Suppressor macrophage treated with lipopolysaccharide for 4 hours (primary cell): ENCODE measurements around the gene AHRR.
A peak's percentile ranks its signal among the peaks of the same experiment; 100 is the strongest.
"Not testable (repeated sequence)": the region's sequence is repeated elsewhere in the genome, so short reads cannot be mapped to it uniquely, and the experiment has no call there.

Source experiments
- DNase-seq: peaks from one replicate; pipeline ENCODE4 v3.0.0-alpha.2; 2020

The AHRR gene

GRCh38 chr5:368183-369084 lies 46.9 kb downstream of the AHRR start:
- peak; percentile 89 for DNase-seq

- peak; percentile 47 for DNase-seq
These were observed 47.8 kb downstream of the AHRR start for GRCh38 chr5:369151-369868.

GRCh38 chr5:369869-370236 lies 48.3 kb downstream of the AHRR start:
- not testable (repeated sequence) for DNase-seq

GRCh38 chr5:370311-370958 lies 48.9 kb downstream of the AHRR start:
- no peak for DNase-seq

- DNase-seq, result peak; percentile 33
These were observed 49.7 kb downstream of the AHRR start for GRCh38 chr5:370959-371810.

- peak; percentile 17 for DNase-seq
These were observed 50.5 kb downstream of the AHRR start for GRCh38 chr5:371811-372555.

- DNase-seq, result no peak
These were observed 51.1 kb downstream of the AHRR start for GRCh38 chr5:372556-372995.

GRCh38 chr5:372996-373709 lies 51.6 kb downstream of the AHRR start:
- DNase-seq, result no peak

- peak; percentile 81 for DNase-seq
These were observed 52.4 kb downstream of the AHRR start for GRCh38 chr5:373710-374602.

GRCh38 chr5:374631-375335 lies 53.3 kb downstream of the AHRR start:
- no peak for DNase-seq

- DNase-seq, result no peak
These were observed 53.9 kb downstream of the AHRR start for GRCh38 chr5:375336-375920.

GRCh38 chr5:375921-376798 lies 54.6 kb downstream of the AHRR start:
- no peak for DNase-seq

GRCh38 chr5:376799-377325 lies 55.3 kb downstream of the AHRR start:
- DNase-seq, result no peak

- DNase-seq, result no peak
These were observed 55.9 kb downstream of the AHRR start for GRCh38 chr5:377326-377981.

- DNase-seq, result no peak
These were observed 56.9 kb downstream of the AHRR start for GRCh38 chr5:378301-378891.

- DNase-seq, result no peak
These were observed 57.6 kb downstream of the AHRR start for GRCh38 chr5:378976-379742.
